H1 (cell line): ENCODE data around the gene PACC1. TPM values are rescaled to one million over a fixed set of nuclear protein-coding genes. Genes with fewer than 3 reads are reported as not detected.

Source experiments
- CTCF ChIA-PET: fragments of 300-600 bp; sonication (Branson Sonifier 250); formaldehyde crosslinking; loops from one replicate; lab custom pipeline; 2021; ENCODE audit not compliant: partially characterized antibody; lab: Charles Lee
- POLR2A ChIA-PET: fragments of 300-600 bp; sonication (Branson Sonifier 250); formaldehyde crosslinking; loops from one replicate; lab custom pipeline; 2021; ENCODE audit warnings: inconsistent platforms; ENCODE audit not compliant: partially characterized antibody; lab: Charles Lee
- DNase-seq, 2 experiments: peaks; one replicate each; pipeline versions ENCODE4 v3.0.0 to v3.0.0-alpha.2; 2010 to 2022; ENCODE audit warnings: low spot score in 2 of 2, low read depth in 1 of 2, mixed read lengths in 1 of 2
- FAIRE-seq: peaks from 2 replicates; lab custom pipeline; 2011; peaks lifted over from hg19 to GRCh38; lab: Jason Lieb, UNC
- H2AFZ ChIP-seq: 2 replicates; pipeline ENCODE4 v1.8.1; 2012; ENCODE audit warnings: low read length, inconsistent platforms
- H2AK5ac ChIP-seq: 2 replicates; pipeline ENCODE4 v1.6.1; 2013; ENCODE audit warnings: low read depth, low read length
- H2BK120ac ChIP-seq: replicated peaks from 2 replicates; pipeline ENCODE3; 2013; ENCODE audit warnings: low read depth, low read length, inconsistent platforms
- H2BK12ac ChIP-seq: 2 replicates; pipeline ENCODE4 v1.6.1; 2013; ENCODE audit warnings: low read depth, low read length
- H2BK15ac ChIP-seq: 2 replicates; pipeline ENCODE4 v1.6.1; 2013; ENCODE audit warnings: low read length
- H2BK20ac ChIP-seq: 2 replicates; pipeline ENCODE4 v1.6.1; 2013; ENCODE audit warnings: low read length
- H2BK5ac ChIP-seq: 2 replicates; pipeline ENCODE4 v1.6.1; 2013; ENCODE audit warnings: low read depth, low read length
- H3K14ac ChIP-seq: 2 replicates; pipeline ENCODE4 v1.6.1; 2013; ENCODE audit warnings: inconsistent platforms; ENCODE audit not compliant: insufficient read length
- H3K18ac ChIP-seq: 2 replicates; pipeline ENCODE4 v1.6.1; 2013; ENCODE audit warnings: low read length; ENCODE audit errors: extremely low read depth
- H3K23ac ChIP-seq: 2 replicates; pipeline ENCODE4 v1.6.1; 2013; ENCODE audit warnings: inconsistent platforms; ENCODE audit not compliant: insufficient read length
- H3K23me2 ChIP-seq: 2 replicates; pipeline ENCODE4 v1.6.1; 2013; ENCODE audit warnings: low read depth, low read length
- H3K27ac ChIP-seq: 2 replicates; pipeline ENCODE4 v1.6.1; 2011; ENCODE audit warnings: low read depth, low read length, inconsistent platforms
- H3K27me3 ChIP-seq, 4 experiments: replicated peaks in 1 of 4; 1 replicate in 1 of 4; 2 replicates in 3 of 4; pipeline versions ENCODE4 v1.6.1 to v1.8.1; 2011 to 2013; ENCODE audit warnings: low read length in 3 of 4, mild to moderate bottlenecking in 3 of 4, inconsistent platforms in 2 of 4, mixed read lengths in 2 of 4, moderate library complexity in 1 of 4; ENCODE audit not compliant: control insufficient read depth in 3 of 4, insufficient read depth in 3 of 4; ENCODE audit errors: extremely low read depth in 1 of 4
- H3K36me3 ChIP-seq, 4 experiments: 2 replicates each; pipeline versions ENCODE4 v1.6.1 to v1.8.1; 2011 to 2013; ENCODE audit warnings: mild to moderate bottlenecking in 4 of 4, low read length in 3 of 4, moderate library complexity in 2 of 4, control low read depth in 1 of 4, inconsistent platforms in 1 of 4; ENCODE audit not compliant: insufficient read depth in 4 of 4, control insufficient read depth in 2 of 4
- H3K4ac ChIP-seq: replicated peaks from 2 replicates; pipeline ENCODE3; 2013; ENCODE audit warnings: low read length, low read depth, mixed read lengths, inconsistent platforms; ENCODE audit not compliant: insufficient read length
- H3K4me1 ChIP-seq, 4 experiments: replicated peaks in 1 of 4; 1 replicate in 1 of 4; 2 replicates in 3 of 4; pipeline versions ENCODE4 v1.6.1 to v1.8.1; 2011 to 2013; ENCODE audit warnings: low read length in 3 of 4, inconsistent platforms in 2 of 4, mixed read lengths in 1 of 4; ENCODE audit not compliant: insufficient read depth in 4 of 4, control insufficient read depth in 3 of 4
- H3K4me2 ChIP-seq, 2 experiments: 2 replicates each; pipeline versions ENCODE4 v1.6.1 to v1.8.1; 2011 to 2013; ENCODE audit warnings: low read depth in 2 of 2, low read length in 2 of 2, control low read depth in 1 of 2, inconsistent platforms in 1 of 2, mild to moderate bottlenecking in 1 of 2; ENCODE audit not compliant: insufficient read depth in 1 of 2
- H3K4me3 ChIP-seq, 4 experiments: fragments of 200-600, 300-600 bp in 1 of 4; sonication (generic), shearing (Covaris generic), sonication (Bioruptor Twin) in 1 of 4; 2 replicates each; pipeline versions ENCODE4 v1.5.1 to v1.8.1; 2011 to 2016; ENCODE audit warnings: low read length in 4 of 4, low read depth in 3 of 4, control low read depth in 2 of 4, inconsistent platforms in 2 of 4, mild to moderate bottlenecking in 2 of 4, mixed read lengths in 1 of 4, moderate library complexity in 1 of 4; ENCODE audit not compliant: insufficient read depth in 2 of 4; ENCODE audit errors: extremely low read depth in 1 of 4
- H3K56ac ChIP-seq: replicated peaks from 2 replicates; pipeline ENCODE3; 2013; ENCODE audit warnings: low read depth, mild to moderate bottlenecking, mixed read lengths, low read length, inconsistent platforms; ENCODE audit not compliant: insufficient read length
- H3K79me1 ChIP-seq: 2 replicates; pipeline ENCODE4 v1.6.1; 2013; ENCODE audit warnings: low read depth, low read length, control low read depth
- H3K79me2 ChIP-seq, 2 experiments: 2 replicates each; pipeline versions ENCODE4 v1.6.1 to v1.8.1; 2012 to 2013; ENCODE audit warnings: low read length in 2 of 2, mild to moderate bottlenecking in 2 of 2, inconsistent platforms in 1 of 2; ENCODE audit not compliant: insufficient read depth in 2 of 2, control insufficient read depth in 1 of 2
- H3K9ac ChIP-seq, 4 experiments: replicated peaks in 1 of 4; 1 replicate in 1 of 4; 2 replicates in 3 of 4; pipeline versions ENCODE4 v1.6.1 to v1.8.1; 2011 to 2013; ENCODE audit warnings: low read depth in 3 of 4, low read length in 3 of 4, control low read depth in 2 of 4, mild to moderate bottlenecking in 2 of 4, moderate library complexity in 2 of 4, inconsistent platforms in 1 of 4; ENCODE audit errors: extremely low read depth in 1 of 4
- H3K9me3 ChIP-seq, 2 experiments: 2 replicates each; pipeline versions ENCODE4 v1.6.1 to v1.8.1; 2012 to 2013; ENCODE audit warnings: mild to moderate bottlenecking in 2 of 2, moderate library complexity in 2 of 2, control low read depth in 1 of 2, inconsistent platforms in 1 of 2, low read depth in 1 of 2, low read length in 1 of 2, mixed read lengths in 1 of 2; ENCODE audit not compliant: insufficient read depth in 2 of 2
- H4K20me1 ChIP-seq, 2 experiments: replicated peaks in 1 of 2; 2 replicates each; pipeline versions ENCODE3 to v1.8.1; 2011 to 2013; ENCODE audit warnings: inconsistent platforms in 2 of 2, low read length in 2 of 2, mild to moderate bottlenecking in 1 of 2; ENCODE audit not compliant: insufficient read depth in 2 of 2, control insufficient read depth in 1 of 2
- H4K5ac ChIP-seq: 2 replicates; pipeline ENCODE4 v1.6.1; 2013; ENCODE audit warnings: low read length, low read depth, mixed read lengths, inconsistent platforms; ENCODE audit not compliant: insufficient read length
- H4K8ac ChIP-seq: 2 replicates; pipeline ENCODE4 v1.8.0; 2013; ENCODE audit warnings: mild to moderate bottlenecking, moderate library complexity, low read length, inconsistent platforms; ENCODE audit not compliant: insufficient read depth; ENCODE audit errors: extremely low read depth
- H4K91ac ChIP-seq: replicated peaks from 2 replicates; pipeline ENCODE3; 2013; ENCODE audit warnings: low read length, mixed read lengths, inconsistent platforms; ENCODE audit not compliant: insufficient read length
- CTCF ChIP-seq, 3 experiments: IDR thresholded peaks; 1 replicate in 2 of 3; 2 replicates in 1 of 3; pipeline versions ENCODE4 v1.5.1 to v1.6.1; 2011; ENCODE audit warnings: low read length in 3 of 3, mild to moderate bottlenecking in 3 of 3, inconsistent platforms in 2 of 3, low read depth in 1 of 3, moderate library complexity in 1 of 3; ENCODE audit not compliant: insufficient read depth in 1 of 3; ENCODE audit errors: control extremely low read depth in 1 of 3
- RXRA ChIP-seq: IDR thresholded peaks from 2 replicates; pipeline ENCODE4 v1.6.1; 2011; ENCODE audit warnings: low read depth, mild to moderate bottlenecking, low read length, moderate library complexity; ENCODE audit not compliant: insufficient read depth
- WGBS, 2 experiments: shearing (Covaris generic) in 1 of 2; methylation state at CpG; one replicate each; pipeline versions ENCODE4 v1.1.6 to v1.1.7; 2013 to 2015; ENCODE audit warnings: low lambda C conversion rate in 2 of 2, mixed read lengths in 2 of 2, inconsistent platforms in 1 of 2, low coverage in 1 of 2, missing lambda C conversion rate in 1 of 2; ENCODE audit not compliant: insufficient replicate concordance in 2 of 2, insufficient coverage in 1 of 2, insufficient read length in 1 of 2; ENCODE audit errors: extremely low coverage in 1 of 2, missing lambda C conversion rate in 1 of 2; 5-methylcytosine and 5-hydroxymethylcytosine counted together
- polyA plus RNA-seq, 7 experiments: library from polyadenylated mRNA; depleted of rRNA in 3 of 7; stranded (reverse) in 5 of 7; unstranded in 2 of 7; fragments of >200 nt in 5 of 7; fragments of 200-250 nt in 2 of 7; gene quantifications; 1 replicate in 5 of 7; 2 replicates in 1 of 7; 4 replicates in 1 of 7; pipeline versions ENCODE4 v1.2.1 to v1.2.3, GENCODE V29; 2011 to 2013; ENCODE audit warnings: missing spikeins in 2 of 7, mixed read lengths in 2 of 7
- total RNA-seq: library from RNA; stranded (reverse); fragmentation: NEBNext Ultra II Directional; extraction: Animal tissue kit (Norgen Biotek cat#: 25700); gene quantifications from 2 replicates; pipeline ENCODE4 v1.2.1, GENCODE V29; 2021

Gene PACC1
- total and polyA plus RNA-seq, 2 of the 8 experiments (the other 6 are each of a cell fraction or from before 2014, with no cell fraction given) = 18.8 to 23.5 TPM

GRCh38 chr1:212317916-212318315 is 96.8 kb downstream of the PACC1 start:
- Histone ChIP-seq H3K56ac (no peak overlapping the region), H3K36me3 (no peaks in the 10 kb centered on the region; a peak in 2 of 8 replicates), H2BK12ac (no peak overlapping the region), H2BK120ac (no peak overlapping the region), H3K79me2 (peaks cover 0 to 49% of the 10 kb centered on the region in 2 experiments; a peak in 2 of 4 replicates), H3K23ac (no peak overlapping the region), H4K5ac (no peak overlapping the region), H4K8ac (no peak overlapping the region), H4K20me1 (no peaks in the 10 kb centered on the region), H3K79me1 (no peaks in the 10 kb centered on the region), H3K14ac (no peak overlapping the region), H3K18ac (no peak overlapping the region), H4K91ac (no peak overlapping the region), H3K4me1 (peaks cover 0 to 6% (median 2%) of the 10 kb centered on the region in 4 experiments; a peak in 2 of 7 replicates), H2BK15ac (no peak overlapping the region), H3K27ac (no peak overlapping the region), H3K9me3 (no peaks in the 10 kb centered on the region), H3K4ac (no peak overlapping the region), H3K4me2 (no peak overlapping the region), H2BK5ac (no peak overlapping the region), H3K9ac (no peak overlapping the region), H2AK5ac (no peak overlapping the region), H2AFZ (no peak overlapping the region), H3K4me3 (no peak overlapping the region), H2BK20ac (no peak overlapping the region), H3K23me2 (no peaks in the 10 kb centered on the region), H3K27me3 (no peaks in the 10 kb centered on the region)
- 93 to 100% methylated on average over 1 to 2 of the region's 2 CpGs for WGBS, 2 experiments
- DNase-seq (no peak), FAIRE-seq (no peak)
- CTCF ChIA-PET = interaction anchor here (2.9 kb wide), 1 partner anchor 246 kb away, joined by 18 read pairs; no protein-coding TSS in a partner anchor
- POLR2A ChIA-PET = no interaction called here
- TF ChIP-seq CTCF (IDR thresholded peaks at IDR 0.05; ENCODE audit: control extremely low read depth in 1 of 3, insufficient read depth in 1 of 3, low read depth in 1 of 3, low read length in 3 of 3) (no peak), RXRA (no peak)
- TF ChIP-seq, all 59 proteins: peak for 0
